C4-2B (cell line): ENCODE results near the gene DTHD1.

Source experiments
- H3K27ac ChIP-seq: fragments of 450-650 bp; 2 replicates; pipeline ENCODE4 v1.5.1; 2017
- CTCF ChIP-seq: fragments of 450-650 bp; conservative IDR thresholded peaks from 2 replicates; pipeline ENCODE4 v1.5.1; 2017; ENCODE audit warnings: mild to moderate bottlenecking
- ZFX ChIP-seq: fragments of 450-650 bp; IDR thresholded peaks from 2 replicates; pipeline ENCODE4 v1.6.1; 2017

DTHD1 gene

GRCh38 chr4:36385951-36386571, 104.6 kb downstream of the DTHD1 start:
- no peak for TF ChIP-seq ZFX
- no peak for TF ChIP-seq CTCF
- H3K27ac ChIP-seq: no peak overlapping the region

GRCh38 chr4:36386691-36387090, 105.3 kb downstream of the DTHD1 start:
- TF ChIP-seq CTCF (peak; percentile 12), ZFX (no peak)
- H3K27ac ChIP-seq: no peak overlapping the region

- no peak overlapping the region for H3K27ac ChIP-seq
- TF ChIP-seq CTCF (no peak), ZFX (no peak)
Observed at GRCh38 chr4:36388710-36389109, 107.3 kb downstream of the DTHD1 start.

- H3K27ac ChIP-seq: no peak overlapping the region
- no peak for TF ChIP-seq ZFX
- no peak for TF ChIP-seq CTCF
Observed at GRCh38 chr4:36391411-36391810, 110.0 kb downstream of the DTHD1 start.

- no peak overlapping the region for H3K27ac ChIP-seq
- TF ChIP-seq ZFX (no peak), CTCF (no peak)
Observed at GRCh38 chr4:36392024-36392423, 110.6 kb downstream of the DTHD1 start.

GRCh38 chr4:36392916-36393315, 111.5 kb downstream of the DTHD1 start:
- H3K27ac ChIP-seq: no peak overlapping the region
- TF ChIP-seq CTCF: no peak
- TF ChIP-seq ZFX: no peak
